DOHH2 (cell line): ENCODE measurements around the gene APAF1.

Experiments
- H3F3A ChIP-seq: fragments of 200-600 bp; sonication (generic), shearing (Covaris generic); 2 replicates; pipeline ENCODE4 v1.6.0; 2016; ENCODE audit warnings: antibody characterized with exemption, mild to moderate bottlenecking; ENCODE audit not compliant: control insufficient read depth, insufficient read depth
- H3K27ac ChIP-seq: fragments of 200-600 bp; sonication (generic); 2 replicates; pipeline ENCODE4 v1.5.1; 2014; ENCODE audit warnings: low read depth, mild to moderate bottlenecking, low read length, moderate library complexity
- H3K27me3 ChIP-seq: fragments of 200-600 bp; sonication (generic); 2 replicates; pipeline ENCODE4 v1.6.1; 2014; ENCODE audit warnings: mild to moderate bottlenecking, low read length, mixed read lengths; ENCODE audit not compliant: control insufficient read depth
- H3K36me3 ChIP-seq: fragments of 200-600 bp; sonication (generic); 2 replicates; pipeline ENCODE4 v1.6.1; 2014; ENCODE audit warnings: mild to moderate bottlenecking, low read length, moderate library complexity, mixed read lengths; ENCODE audit not compliant: control insufficient read depth
- H3K4me1 ChIP-seq: fragments of 200-600 bp; sonication (generic); 2 replicates; pipeline ENCODE4 v1.6.1; 2014; ENCODE audit warnings: mild to moderate bottlenecking, low read length, mixed read lengths; ENCODE audit not compliant: control insufficient read depth
- H3K4me2 ChIP-seq: fragments of 200-600 bp; sonication (generic); 2 replicates; pipeline ENCODE4 v1.6.0; 2014; ENCODE audit warnings: mild to moderate bottlenecking, low read length, moderate library complexity
- H3K4me3 ChIP-seq: fragments of 200-600 bp; sonication (generic); 2 replicates; pipeline ENCODE4 v1.5.1; 2014; ENCODE audit warnings: mild to moderate bottlenecking, low read length, mixed read lengths
- H3K79me2 ChIP-seq: fragments of 200-600 bp; sonication (generic); 2 replicates; pipeline ENCODE4 v1.6.1; 2014; ENCODE audit warnings: mild to moderate bottlenecking, low read length, mixed read lengths; ENCODE audit not compliant: control insufficient read depth
- H3K9me2 ChIP-seq: fragments of 200-600 bp; sonication (generic); replicated peaks from 2 replicates; pipeline ENCODE4 v1.6.1; 2014; ENCODE audit warnings: mild to moderate bottlenecking, low read length, mixed read lengths; ENCODE audit not compliant: control insufficient read depth
- H3K9me3 ChIP-seq: fragments of 200-600 bp; sonication (generic); 2 replicates; pipeline ENCODE4 v1.6.1; 2014; ENCODE audit warnings: antibody characterized with exemption, low read length, mixed read lengths; ENCODE audit not compliant: control insufficient read depth, insufficient read depth
- H4K20me1 ChIP-seq: fragments of 200-600 bp; sonication (generic); 2 replicates; pipeline ENCODE4 v1.6.0; 2014; ENCODE audit warnings: low read depth, mild to moderate bottlenecking, antibody characterized with exemption, low read length, moderate library complexity; ENCODE audit not compliant: control insufficient read depth, insufficient read depth
- EZH2phosphoT487 ChIP-seq: fragments of 200-600 bp; sonication (generic); IDR thresholded peaks from 2 replicates; pipeline ENCODE4 v1.6.1; 2017; ENCODE audit warnings: borderline replicate concordance, mild to moderate bottlenecking, antibody characterized with exemption, low read length, moderate library complexity, mixed read lengths
- TF ChIP-seq, protein P1 (sequence below): fragments of 200-600 bp; sonication (generic); IDR thresholded peaks from one replicate; pipeline ENCODE4 v1.5.1; 2014; ENCODE audit warnings: antibody characterized with exemption, mild to moderate bottlenecking, low read depth, low read length; ENCODE audit not compliant: poor library complexity, severe bottlenecking

The APAF1 gene

DNA sequence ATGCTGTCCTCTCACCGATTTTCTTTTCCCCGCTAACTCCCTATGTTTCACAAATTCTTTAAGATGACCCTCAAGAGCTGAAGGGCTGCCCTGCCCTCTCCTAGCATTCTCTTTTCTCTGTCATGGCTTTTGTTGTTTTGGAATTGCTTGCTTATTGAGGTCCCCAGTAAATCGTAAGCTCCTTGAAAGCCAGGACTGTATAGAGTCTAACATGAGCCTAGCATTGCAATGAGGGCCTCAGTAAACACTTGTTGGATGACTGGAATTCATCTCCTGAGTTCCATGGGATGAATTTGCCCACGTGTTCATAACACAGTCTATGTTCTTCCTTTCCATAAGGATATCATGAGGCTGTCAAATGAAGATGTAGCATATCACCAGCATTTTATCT, 92.2 kb downstream of the APAF1 start:
- TF ChIP-seq EZH2phosphoT487, result no peak
- Histone ChIP-seq H4K20me1 (no peaks in the 10 kb centered on the region), H3K27ac (no peak overlapping the region), H3K4me1 (no peaks in the 10 kb centered on the region), H3F3A (no peaks in the 10 kb centered on the region), H3K4me3 (no peak overlapping the region), H3K9me2 (no peaks in the 10 kb centered on the region), H3K36me3 (no peaks in the 10 kb centered on the region; the same call in 1 of the 2 replicates), H3K9me3 (no peaks in the 10 kb centered on the region), H3K79me2 (no peaks in the 10 kb centered on the region), H3K4me2 (no peak overlapping the region), H3K27me3 (peaks cover 10% of the 10 kb centered on the region)

DNA sequence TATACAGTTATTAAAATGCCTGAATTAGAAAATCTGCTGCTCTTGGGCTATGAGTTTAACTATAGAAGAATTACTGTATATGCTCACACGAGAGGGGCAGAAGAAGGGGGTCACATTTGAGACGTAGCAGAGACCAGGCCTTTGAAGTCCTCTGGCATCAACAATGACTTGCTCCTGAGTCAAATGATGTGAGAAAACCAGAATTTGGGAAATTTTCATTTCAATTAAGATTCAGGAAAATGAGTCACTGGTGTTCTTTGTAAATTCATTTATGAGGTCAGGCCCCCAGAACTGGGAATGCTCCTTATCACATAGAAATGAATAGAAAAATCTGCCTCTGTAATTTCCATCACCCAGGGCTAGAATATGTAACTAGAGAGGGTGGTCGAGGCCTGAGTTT, 92.9 kb downstream of the APAF1 start:
- no peaks in the 10 kb centered on the region for H3F3A ChIP-seq
- H3K36me3 ChIP-seq, result no peaks in the 10 kb centered on the region; the same call in 1 of the 2 replicates
- TF ChIP-seq EZH2phosphoT487, result no peak
- TF ChIP-seq, protein P1, sequence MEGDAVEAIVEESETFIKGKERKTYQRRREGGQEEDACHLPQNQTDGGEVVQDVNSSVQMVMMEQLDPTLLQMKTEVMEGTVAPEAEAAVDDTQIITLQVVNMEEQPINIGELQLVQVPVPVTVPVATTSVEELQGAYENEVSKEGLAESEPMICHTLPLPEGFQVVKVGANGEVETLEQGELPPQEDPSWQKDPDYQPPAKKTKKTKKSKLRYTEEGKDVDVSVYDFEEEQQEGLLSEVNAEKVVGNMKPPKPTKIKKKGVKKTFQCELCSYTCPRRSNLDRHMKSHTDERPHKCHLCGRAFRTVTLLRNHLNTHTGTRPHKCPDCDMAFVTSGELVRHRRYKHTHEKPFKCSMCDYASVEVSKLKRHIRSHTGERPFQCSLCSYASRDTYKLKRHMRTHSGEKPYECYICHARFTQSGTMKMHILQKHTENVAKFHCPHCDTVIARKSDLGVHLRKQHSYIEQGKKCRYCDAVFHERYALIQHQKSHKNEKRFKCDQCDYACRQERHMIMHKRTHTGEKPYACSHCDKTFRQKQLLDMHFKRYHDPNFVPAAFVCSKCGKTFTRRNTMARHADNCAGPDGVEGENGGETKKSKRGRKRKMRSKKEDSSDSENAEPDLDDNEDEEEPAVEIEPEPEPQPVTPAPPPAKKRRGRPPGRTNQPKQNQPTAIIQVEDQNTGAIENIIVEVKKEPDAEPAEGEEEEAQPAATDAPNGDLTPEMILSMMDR, result no peak
- no peaks in the 10 kb centered on the region for H3K9me3 ChIP-seq
- no peaks in the 10 kb centered on the region for H3K4me1 ChIP-seq
- peaks cover 10% of the 10 kb centered on the region for H3K27me3 ChIP-seq
- no peak overlapping the region for H3K27ac ChIP-seq
- H3K4me3 ChIP-seq, result no peak overlapping the region
- no peak overlapping the region for H3K4me2 ChIP-seq
- no peaks in the 10 kb centered on the region for H3K9me2 ChIP-seq
- no peaks in the 10 kb centered on the region for H3K79me2 ChIP-seq
- no peaks in the 10 kb centered on the region for H4K20me1 ChIP-seq

DNA sequence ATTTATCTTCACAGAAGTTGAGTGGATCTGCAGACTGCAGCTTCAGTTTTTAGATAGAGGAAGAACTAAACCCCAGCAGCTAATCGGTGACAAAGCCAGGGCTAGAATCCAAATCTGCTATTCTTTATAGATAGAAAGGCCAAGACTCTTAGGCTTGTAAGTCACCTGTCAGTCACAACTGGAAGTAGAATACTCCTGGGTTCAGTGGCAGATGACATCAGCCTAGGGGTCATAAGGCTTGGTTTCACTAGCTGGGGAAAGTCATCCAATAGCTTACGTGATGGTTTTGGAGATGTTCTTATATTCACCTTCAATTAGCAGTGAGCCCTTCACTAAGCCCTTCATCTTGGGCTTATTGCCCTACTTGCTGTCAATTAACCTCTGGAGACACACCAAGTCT, 93.4 kb downstream of the APAF1 start:
- H3K27ac ChIP-seq, result no peak overlapping the region

DNA sequence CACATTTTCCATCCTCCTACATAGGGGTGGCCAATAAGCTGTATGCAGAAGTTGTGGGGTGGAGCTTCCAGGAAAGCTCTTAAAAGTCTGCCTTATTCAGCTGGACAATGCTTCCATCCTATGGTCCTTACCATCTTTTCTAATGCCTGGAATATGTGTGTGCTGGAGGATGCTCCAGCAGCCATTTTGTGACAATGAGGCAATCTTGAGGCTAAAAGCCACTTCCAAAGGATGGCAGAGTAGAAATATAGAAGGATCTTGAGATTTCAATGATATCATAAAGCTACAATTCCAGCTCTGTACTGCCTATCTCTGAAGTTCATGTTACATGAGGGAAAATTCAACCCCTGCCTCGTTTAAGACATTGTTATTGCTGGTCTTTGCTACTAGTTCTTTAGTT, 95.7 kb downstream of the APAF1 start:
- Histone ChIP-seq H4K20me1 (no peaks in the 10 kb centered on the region), H3K27me3 (peaks cover 14% of the 10 kb centered on the region), H3K9me2 (no peaks in the 10 kb centered on the region), H3K36me3 (no peaks in the 10 kb centered on the region), H3K79me2 (no peaks in the 10 kb centered on the region), H3K9me3 (no peaks in the 10 kb centered on the region), H3F3A (no peaks in the 10 kb centered on the region), H3K4me2 (no peak overlapping the region), H3K27ac (no peak overlapping the region), H3K4me3 (no peak overlapping the region), H3K4me1 (peaks cover 4% of the 10 kb centered on the region; the same call in 1 of the 2 replicates)
- TF ChIP-seq, protein P1, result no peak
- no peak for TF ChIP-seq EZH2phosphoT487

More for the DNA sequence above, 93.4 kb downstream of the APAF1 start:
- no peaks in the 10 kb centered on the region for H4K20me1 ChIP-seq
- no peak overlapping the region for H3K4me3 ChIP-seq
- H3F3A ChIP-seq, result no peaks in the 10 kb centered on the region
- no peak for TF ChIP-seq EZH2phosphoT487
- TF ChIP-seq, protein P1, result no peak
- no peaks in the 10 kb centered on the region for H3K4me1 ChIP-seq
- H3K36me3 ChIP-seq, result no peaks in the 10 kb centered on the region; the same call in 1 of the 2 replicates
- H3K9me2 ChIP-seq, result no peaks in the 10 kb centered on the region
- no peaks in the 10 kb centered on the region for H3K9me3 ChIP-seq
- H3K27me3 ChIP-seq, result peaks cover 10% of the 10 kb centered on the region
- H3K4me2 ChIP-seq, result no peak overlapping the region
- H3K79me2 ChIP-seq, result no peaks in the 10 kb centered on the region
